Inferior parietal cortex (tissue), 1 donor: ENCODE results near the gene SPACA4.

Source experiments
- DNase-seq: peaks from one replicate; pipeline ENCODE4 v3.0.0-alpha.2; 2016; ENCODE audit errors: extremely low spot score

SPACA4 gene

GRCh38 chr19:48634036-48634342, 27.4 kb downstream of the SPACA4 start:
- no peak for DNase-seq

DNA sequence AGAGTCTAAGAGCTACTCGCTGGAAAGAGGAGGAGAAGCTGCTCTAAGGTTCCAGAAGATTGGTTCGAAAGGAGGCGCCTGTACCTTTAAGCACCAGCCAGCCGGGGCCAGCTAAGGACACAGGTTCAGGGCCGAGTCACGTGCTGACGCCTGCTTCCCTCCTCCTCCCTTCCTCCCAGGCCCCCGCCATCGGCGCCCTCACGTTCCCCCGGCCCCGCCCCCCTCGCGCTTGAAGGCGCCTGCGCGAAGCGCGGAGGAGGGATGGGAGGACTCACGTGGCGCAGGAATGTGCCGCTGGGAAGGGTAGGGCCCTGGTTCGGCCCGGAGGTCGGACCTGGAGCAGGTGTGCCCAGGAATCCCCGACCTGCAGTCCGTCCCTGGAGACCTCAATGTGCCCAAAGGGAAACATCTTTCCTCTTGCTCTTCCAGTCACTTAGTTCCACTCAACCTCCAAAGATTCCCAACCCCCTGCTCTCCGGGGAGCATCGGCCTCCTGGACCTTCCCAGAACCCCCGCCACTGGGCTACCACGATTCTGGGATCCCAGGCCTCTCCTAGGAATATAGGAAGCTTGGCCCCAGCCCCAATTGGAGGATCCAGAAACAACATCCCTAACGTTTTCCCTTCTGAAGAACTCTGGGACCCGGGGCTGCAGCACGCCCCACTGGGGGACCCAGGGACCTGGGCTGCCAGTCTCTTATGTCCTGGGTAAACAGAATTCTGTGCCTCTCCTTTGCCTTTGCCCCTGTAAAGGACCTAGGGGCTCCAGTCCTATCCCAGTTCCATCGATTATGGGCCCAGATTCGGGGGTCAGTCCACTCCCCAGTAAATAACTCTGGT, 28.1 kb downstream of the SPACA4 start:
- peak; percentile 88 for DNase-seq

DNA sequence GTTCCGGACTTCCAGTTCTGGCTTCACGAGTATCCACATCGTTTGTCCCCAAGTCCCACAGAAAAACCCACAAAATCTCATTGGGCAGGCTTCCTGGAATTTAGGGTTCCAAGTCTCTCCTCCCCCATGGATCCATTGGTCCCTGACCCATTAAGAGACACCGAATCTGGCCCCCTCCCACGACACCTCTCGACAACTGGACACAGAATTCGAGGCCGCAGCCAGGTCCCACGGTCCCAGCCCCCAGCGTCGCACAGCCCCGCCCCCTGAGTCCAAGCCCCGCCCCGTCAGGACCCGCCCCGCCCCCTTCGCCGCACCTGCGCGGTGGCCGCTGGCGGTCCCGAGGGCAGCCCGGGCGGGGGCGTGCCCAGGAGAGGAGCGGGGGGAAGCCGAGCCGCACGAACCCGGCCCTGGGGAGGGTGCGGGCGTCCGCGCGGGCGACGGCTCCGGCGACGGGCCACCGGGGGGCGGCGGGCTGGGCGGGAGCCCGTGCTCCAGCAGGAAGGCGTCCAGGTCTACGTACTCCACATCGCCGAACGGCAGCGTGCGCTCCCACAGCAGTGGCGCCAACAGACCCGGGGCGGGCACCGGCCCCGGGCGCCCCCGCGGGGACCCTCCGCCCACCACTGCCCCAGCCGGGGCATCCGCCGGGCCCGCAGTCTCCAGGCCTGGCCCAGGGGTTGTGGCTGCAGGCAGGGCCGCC, 28.9 kb downstream of the SPACA4 start:
- DNase-seq, result no peak

GRCh38 chr19:48635966-48636858, 29.7 kb downstream of the SPACA4 start:
- no peak for DNase-seq

- no peak for DNase-seq
These were observed 30.4 kb downstream of the SPACA4 start, which contains the start of gene DBP for GRCh38 chr19:48636859-48637448. Gene DBP, minus strand, starts transcription at chr19:48637379. Its CDS starts 385 bp downstream, at chr19:48636994.

DNA sequence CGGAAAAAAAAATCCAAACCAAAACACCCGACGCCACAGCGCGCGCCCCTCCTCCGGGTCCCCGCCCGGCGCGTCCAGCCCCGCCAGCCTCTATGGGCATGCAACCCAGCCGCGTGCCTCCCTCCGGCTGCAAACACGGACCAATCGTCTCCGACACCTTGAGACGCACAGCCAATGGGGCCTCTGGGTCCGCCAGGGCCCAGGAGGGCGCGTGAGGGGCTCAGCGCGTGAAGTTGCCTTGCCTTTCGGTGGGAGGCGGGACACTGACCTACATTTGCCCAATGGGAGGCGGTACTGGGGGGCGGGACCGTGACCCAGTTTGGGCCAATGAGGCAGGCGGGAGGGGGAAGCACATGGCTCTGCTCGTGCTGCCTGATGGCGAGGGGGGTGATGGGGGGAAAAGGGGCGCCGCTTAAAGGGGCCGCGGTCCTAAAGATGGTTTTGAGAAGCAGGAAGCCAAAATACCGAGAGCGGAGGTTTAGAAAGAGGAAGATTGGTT, 31.0 kb downstream of the SPACA4 start:
- DNase-seq, result peak; percentile 97

DNA sequence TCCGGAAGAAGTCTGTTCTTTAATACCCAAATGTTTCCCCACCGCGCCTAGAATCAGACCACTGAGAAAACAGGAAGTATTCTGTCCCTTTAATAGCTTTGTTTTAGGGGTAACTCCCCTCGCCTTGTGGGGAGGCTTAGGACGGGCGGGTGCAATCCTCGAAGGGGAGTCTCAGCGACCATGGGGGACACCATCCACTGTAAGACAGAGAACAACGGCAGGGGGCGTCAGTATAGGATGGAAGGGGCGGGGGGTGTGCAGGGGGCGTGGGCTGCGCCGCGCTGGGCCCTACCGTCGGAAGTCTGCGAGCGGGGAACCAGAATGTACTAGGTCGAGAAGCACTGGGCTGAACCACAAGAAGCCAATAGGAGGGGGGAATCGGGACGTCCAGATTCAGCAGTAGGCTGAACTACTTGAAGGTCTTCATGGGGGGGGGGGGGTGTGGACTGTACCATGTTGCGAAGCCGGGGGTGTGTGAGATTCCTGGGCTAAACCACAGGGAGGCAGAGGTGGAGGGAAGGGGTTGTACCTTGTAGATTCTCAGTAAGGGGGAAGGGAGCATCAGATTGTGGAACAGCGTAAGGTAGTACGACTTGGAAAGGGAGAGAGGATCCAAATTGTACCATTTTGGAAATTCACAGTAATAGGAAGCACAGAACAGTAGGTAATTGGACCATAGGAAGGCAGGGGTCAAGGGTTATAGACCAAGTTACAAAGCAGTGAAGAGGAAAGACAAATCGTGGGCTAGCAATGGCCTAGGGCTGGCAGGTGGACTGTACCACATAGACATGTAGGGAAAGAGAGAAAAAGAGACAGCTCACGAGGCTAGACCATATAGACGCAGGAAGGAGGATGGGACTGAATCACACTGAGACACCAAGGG, 31.6 kb downstream of the SPACA4 start:
- peak; percentile 84 for DNase-seq

GRCh38 chr19:48638831-48639381, 32.4 kb downstream of the SPACA4 start:
- no peak for DNase-seq

DNA sequence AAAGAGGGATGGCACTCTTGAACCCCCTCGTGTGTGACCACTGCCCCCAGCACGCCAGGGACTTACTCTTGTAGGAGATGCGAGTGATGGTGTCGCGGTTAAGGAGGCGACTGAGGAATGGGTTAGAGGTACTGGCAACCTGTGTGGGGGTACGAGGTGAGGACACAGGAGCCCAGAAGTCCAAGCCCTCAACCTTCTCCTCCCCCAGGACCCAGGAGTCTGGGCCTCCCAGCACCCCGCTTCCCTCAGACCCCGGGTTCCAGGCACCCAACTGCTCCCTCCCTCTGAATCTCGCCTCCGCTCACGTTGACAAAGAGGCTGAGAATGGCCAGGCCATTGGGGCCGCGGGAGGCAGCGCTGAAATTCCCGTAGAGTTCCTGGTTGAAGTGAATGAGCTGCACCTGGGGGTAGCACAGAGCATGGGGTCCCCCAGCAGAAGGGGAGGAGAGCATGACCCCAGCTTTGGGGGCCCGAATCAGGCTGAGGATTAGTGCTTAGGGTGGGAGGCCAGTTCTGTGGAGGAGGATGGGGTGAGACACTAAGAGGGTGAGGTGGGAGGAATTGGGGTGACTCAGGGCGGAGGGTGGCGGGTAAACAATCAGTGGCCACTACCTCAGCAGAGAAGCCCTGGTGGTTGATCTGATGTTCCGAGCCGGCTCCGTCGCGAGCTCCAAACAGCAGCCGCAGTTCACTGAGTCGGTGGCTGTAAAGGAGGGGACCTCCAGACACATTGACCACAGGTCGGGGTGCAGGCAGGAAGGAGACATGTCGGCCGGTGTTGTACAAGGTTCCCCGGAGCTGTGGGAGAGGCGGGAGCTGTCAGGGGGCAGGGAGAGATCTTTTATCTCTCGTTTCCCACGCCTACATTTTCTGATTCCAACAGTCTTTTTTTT, 33.2 kb downstream of the SPACA4 start:
- DNase-seq, result no peak

DNA sequence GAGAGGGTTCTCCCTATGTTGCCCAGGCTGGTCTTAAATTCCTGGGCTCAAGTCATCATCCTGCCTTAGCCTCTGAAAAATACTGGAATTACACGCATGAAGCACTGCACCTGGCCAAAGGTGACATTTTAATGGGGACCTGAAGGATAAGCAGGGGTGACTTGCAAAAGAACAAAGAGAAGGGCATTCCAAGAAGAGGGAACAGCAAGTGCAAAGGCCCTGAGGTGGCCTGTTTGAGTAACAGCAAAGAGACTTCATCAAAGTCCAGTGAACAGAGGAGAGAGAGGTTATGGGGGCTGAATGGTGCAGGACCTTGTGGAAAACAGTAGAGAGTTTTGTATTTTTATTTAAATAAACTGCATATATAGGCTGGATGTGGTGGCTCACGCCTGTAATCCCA, 35.3 kb downstream of the SPACA4 start:
- no peak for DNase-seq

- DNase-seq, result no peak
These were observed 36.3 kb downstream of the SPACA4 start for GRCh38 chr19:48642862-48643261.

DNA sequence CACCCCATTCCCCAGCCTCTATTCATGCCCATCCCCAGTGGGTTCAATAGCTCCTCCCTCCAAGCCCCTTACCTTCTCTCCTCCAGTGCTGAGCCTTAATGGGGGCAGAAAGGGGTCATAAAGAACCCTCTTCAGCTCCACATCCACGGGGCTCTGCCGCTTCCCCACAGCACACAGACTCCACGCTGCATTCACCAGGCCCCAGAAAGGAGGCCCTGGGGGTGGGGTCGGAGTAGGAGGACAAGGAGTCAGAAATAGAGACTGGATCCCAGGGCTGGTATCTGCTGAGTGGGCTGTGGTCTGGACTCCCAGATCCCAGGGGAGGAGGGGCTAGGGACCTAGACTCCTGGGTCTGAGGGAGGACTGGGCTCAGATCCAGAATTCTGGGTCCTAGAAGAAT, 37.8 kb downstream of the SPACA4 start:
- no peak for DNase-seq

- peak; percentile 86 for DNase-seq
These were observed 38.5 kb downstream of the SPACA4 start for GRCh38 chr19:48644839-48645619.

DNA sequence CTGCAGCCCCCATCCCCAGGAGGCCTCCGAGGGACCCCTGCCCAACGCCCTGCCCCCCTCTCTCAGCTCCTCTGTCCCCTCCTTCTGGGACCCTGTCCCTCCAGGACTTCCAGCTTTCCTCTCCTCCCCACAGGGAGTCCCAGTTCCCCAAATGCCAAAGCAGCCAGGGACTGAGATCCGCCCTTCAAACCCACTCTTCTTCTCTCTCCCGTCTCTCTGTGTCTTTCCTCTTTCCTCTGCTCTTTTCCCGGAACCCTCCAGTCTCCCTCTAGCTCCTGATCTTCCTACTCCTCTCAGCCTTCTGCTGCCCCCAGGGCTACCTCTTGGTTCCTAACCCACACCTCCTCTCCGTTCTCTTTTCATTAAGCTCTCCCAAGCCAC, 39.1 kb downstream of the SPACA4 start:
- no peak for DNase-seq

- DNase-seq, result peak; percentile 87
These were observed 39.6 kb downstream of the SPACA4 start, which contains the start of gene CA11 for GRCh38 chr19:48646001-48646721. Gene CA11, minus strand, starts transcription at chr19:48646187. Its CDS starts 555 bp downstream, at chr19:48645632.

DNA sequence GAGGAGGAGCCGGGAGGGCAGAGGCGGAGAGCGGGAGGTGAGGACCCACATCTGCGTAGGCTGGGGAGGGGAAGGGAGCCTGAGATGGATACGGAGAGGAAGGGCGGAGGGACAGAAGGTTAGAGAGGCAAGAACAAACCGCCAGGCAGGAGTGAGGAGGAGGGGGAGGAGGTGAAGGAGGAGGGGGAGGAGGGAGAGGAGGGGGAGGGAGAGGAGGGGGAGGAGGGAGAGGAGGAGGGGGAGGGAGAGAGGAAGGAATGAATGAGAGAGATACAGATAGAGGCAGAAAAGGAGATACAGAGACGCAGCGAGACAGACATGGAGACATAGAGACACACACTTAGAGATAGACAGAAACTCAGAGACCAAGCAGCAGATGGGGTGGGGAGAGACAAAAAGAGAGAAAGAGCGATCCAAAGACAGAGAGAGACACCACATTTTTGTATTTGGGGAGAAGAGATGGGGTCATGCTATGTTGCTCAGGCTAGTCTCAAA, 40.2 kb downstream of the SPACA4 start:
- DNase-seq, result no peak

DNA sequence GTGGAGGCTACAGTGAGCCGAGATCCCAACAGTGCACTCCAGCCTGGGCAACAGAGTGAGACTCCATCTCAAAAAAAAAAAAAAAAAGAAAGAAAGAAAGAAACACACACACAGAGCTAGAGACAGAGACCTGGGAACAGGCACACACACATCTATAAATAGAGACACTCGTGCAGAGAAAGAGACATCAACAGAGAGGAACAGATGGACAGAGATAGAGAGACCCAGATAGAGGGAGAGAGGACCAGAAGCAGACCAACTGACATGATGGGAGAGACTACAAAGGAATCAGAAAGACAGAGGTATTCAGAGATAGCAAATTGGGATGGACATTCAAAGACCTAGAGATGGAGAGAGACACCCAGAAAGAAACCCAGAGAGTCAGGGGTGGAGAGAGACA, 41.6 kb downstream of the SPACA4 start:
- DNase-seq, result no peak
